HepG2 (cell line): ENCODE data around the gene TLCD3B. TPM values are rescaled to one million over a fixed set of nuclear protein-coding genes. Genes with fewer than 3 reads are reported as not detected.

ENCODE experiments used
- ATF1 ChIP-seq: IDR thresholded peaks from 2 replicates; pipeline ENCODE4 v1.6.1; 2016; ENCODE audit warnings: mild to moderate bottlenecking, control low read depth
- ERF ChIP-seq: IDR thresholded peaks from 2 replicates; pipeline ENCODE4 v1.6.1; 2018; ENCODE audit warnings: missing biosample characterization, missing genetic modification reagents
- FOSL2 ChIP-seq: sonication (generic); formaldehyde crosslinking; IDR thresholded peaks from 2 replicates; pipeline ENCODE4 v1.4.0; 2020; ENCODE audit warnings: missing genetic modification reagents
- GATAD1 ChIP-seq: IDR thresholded peaks from 2 replicates; pipeline ENCODE4 v1.6.1; 2016; ENCODE audit warnings: missing genetic modification reagents, missing compliant biosample characterization
- HOXA7 ChIP-seq: sonication (generic); formaldehyde crosslinking; IDR thresholded peaks from 2 replicates; pipeline ENCODE4 v1.8.1; 2022; ENCODE audit warnings: mild to moderate bottlenecking, missing genetic modification reagents, moderate library complexity
- KDM1A ChIP-seq: IDR thresholded peaks from 2 replicates; pipeline ENCODE4 v1.6.1; 2016; ENCODE audit warnings: missing compliant biosample characterization
- NFE2L2 ChIP-seq: fragments of 150-350 bp; IDR thresholded peaks from 2 replicates; pipeline ENCODE4 v1.6.1; 2014; ENCODE audit warnings: low read length
- NFKBIZ ChIP-seq: IDR thresholded peaks from 2 replicates; pipeline ENCODE4 v1.6.1; 2018; ENCODE audit warnings: missing genetic modification reagents, missing compliant biosample characterization
- SMYD3 ChIP-seq: sonication (generic); formaldehyde crosslinking; IDR thresholded peaks from 2 replicates; pipeline ENCODE4 v1.8.1; 2023; ENCODE audit warnings: mild to moderate bottlenecking, missing genetic modification reagents
- TARDBP ChIP-seq: sonication (generic); formaldehyde crosslinking; IDR thresholded peaks from 2 replicates; pipeline ENCODE4 v1.8.0; 2022; ENCODE audit warnings: mild to moderate bottlenecking, missing genetic modification reagents
- XBP1 ChIP-seq: sonication (generic); formaldehyde crosslinking; IDR thresholded peaks from 2 replicates; pipeline ENCODE4 v1.5.0; 2020; ENCODE audit warnings: missing genetic modification reagents
- ZMYM2 ChIP-seq: sonication (generic); formaldehyde crosslinking; IDR thresholded peaks from 2 replicates; pipeline ENCODE4 v1.8.0; 2022; ENCODE audit warnings: mild to moderate bottlenecking, missing genetic modification reagents
- ZNF256 ChIP-seq: sonication (generic); formaldehyde crosslinking; conservative IDR thresholded peaks from 2 replicates; pipeline ENCODE4 v1.4.0; 2020; ENCODE audit warnings: missing genetic modification reagents
- ZSCAN20 ChIP-seq: sonication (generic); formaldehyde crosslinking; IDR thresholded peaks from 2 replicates; pipeline ENCODE4 v1.4.0; 2020; ENCODE audit warnings: missing genetic modification reagents, mild to moderate bottlenecking, borderline replicate concordance
- polyA plus RNA-seq, 8 experiments: library from polyadenylated mRNA; depleted of rRNA in 3 of 8; stranded (reverse) in 7 of 8; unstranded in 1 of 8; fragments of >200 nt; fragmentation: Illumina TruSeq in 4 of 8; extraction: Trizol in 4 of 8; gene quantifications; 2 replicates each; pipeline versions ENCODE4 v1.2.1 to v1.2.3, GENCODE V29; 2011 to 2016; ENCODE audit warnings: low read depth in 4 of 8, missing spikeins in 1 of 8, mixed read lengths in 1 of 8; ENCODE audit not compliant: insufficient read depth in 1 of 8
- total RNA-seq, 5 experiments: library from RNA; depleted of rRNA; stranded (reverse); fragments of >200 nt; fragmentation: Illumina TruSeq; extraction: Trizol; gene quantifications; 2 replicates each; pipeline ENCODE4 v1.2.3, GENCODE V29; 2016; ENCODE audit warnings: low read depth in 1 of 5
- TF ChIP-seq, protein P1 (sequence below): sonication (generic); formaldehyde crosslinking; IDR thresholded peaks from 2 replicates; pipeline ENCODE4 v1.4.0; 2020; ENCODE audit warnings: mild to moderate bottlenecking, missing genetic modification reagents
- TF ChIP-seq, protein P2 (sequence below): sonication (generic); formaldehyde crosslinking; IDR thresholded peaks from 2 replicates; pipeline ENCODE4 v1.5.0; 2020; ENCODE audit warnings: missing genetic modification reagents, mild to moderate bottlenecking, borderline replicate concordance
- TF ChIP-seq, protein P3 (sequence below): sonication (generic); formaldehyde crosslinking; IDR thresholded peaks from 2 replicates; pipeline ENCODE4 v1.4.0; 2020; ENCODE audit warnings: mild to moderate bottlenecking, missing genetic modification reagents
- TF ChIP-seq, protein P4 (sequence below): sonication (generic); formaldehyde crosslinking; conservative IDR thresholded peaks from 2 replicates; pipeline ENCODE4 v1.4.0; 2020; ENCODE audit warnings: missing genetic modification reagents
- TF ChIP-seq, protein P5 (sequence below): sonication (generic); formaldehyde crosslinking; IDR thresholded peaks from 2 replicates; pipeline ENCODE4 v1.4.0; 2020; ENCODE audit warnings: missing genetic modification reagents

Gene TLCD3B
- total and polyA plus RNA-seq, 2 of the 13 experiments (the other 11 are each of a cell fraction or from before 2014, with no cell fraction given): not detected

DNA sequence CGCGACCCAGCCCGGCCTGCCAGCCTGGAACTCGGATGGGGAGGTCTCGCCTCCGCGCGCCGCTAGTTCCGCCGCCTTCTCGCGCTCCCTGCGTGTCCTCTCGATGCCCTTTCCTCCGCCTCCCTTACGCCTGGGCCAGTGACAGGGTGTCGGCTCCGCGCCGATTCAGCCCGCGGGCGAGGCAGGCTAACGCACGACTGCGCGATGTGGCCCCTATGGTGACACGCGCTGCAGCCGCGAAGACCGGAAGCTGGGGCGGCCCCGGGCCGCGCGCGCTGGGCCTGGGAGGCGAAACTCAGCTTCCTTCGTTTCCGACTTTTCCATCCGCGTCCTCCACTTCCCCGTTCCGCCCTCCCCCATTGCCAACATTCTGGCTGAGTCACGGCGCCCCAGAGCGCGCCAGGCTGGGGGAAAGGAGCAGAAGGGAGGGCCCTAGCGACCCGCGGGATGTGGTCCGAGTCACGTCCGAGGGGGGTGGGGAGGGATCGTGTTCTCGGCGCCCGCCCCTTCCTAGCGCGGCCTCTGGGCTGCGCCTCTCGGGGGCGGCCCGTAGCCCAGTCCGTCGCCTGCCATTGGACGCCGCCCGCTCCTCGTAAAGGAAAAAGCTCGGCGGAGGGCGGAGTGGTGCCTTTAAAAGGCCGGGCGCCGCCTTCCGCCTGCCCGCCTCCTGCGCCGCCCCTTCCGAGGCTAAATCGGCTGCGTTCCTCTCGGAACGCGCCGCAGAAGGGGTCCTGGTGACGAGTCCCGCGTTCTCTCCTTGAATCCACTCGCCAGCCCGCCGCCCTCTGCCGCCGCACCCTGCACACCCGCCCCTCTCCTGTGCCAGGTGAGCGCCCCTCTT, 34.3 kb upstream of the TLCD3B start, which contains the start of gene ALDOA (continued):
- TF ChIP-seq, protein P1, sequence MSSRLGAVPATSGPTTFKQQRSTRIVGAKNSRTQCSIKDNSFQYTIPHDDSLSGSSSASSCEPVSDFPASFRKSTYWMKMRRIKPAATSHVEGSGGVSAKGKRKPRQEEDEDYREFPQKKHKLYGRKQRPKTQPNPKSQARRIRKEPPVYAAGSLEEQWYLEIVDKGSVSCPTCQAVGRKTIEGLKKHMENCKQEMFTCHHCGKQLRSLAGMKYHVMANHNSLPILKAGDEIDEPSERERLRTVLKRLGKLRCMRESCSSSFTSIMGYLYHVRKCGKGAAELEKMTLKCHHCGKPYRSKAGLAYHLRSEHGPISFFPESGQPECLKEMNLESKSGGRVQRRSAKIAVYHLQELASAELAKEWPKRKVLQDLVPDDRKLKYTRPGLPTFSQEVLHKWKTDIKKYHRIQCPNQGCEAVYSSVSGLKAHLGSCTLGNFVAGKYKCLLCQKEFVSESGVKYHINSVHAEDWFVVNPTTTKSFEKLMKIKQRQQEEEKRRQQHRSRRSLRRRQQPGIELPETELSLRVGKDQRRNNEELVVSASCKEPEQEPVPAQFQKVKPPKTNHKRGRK (CRISPR knock-in tag): peak; percentile 89
- TF ChIP-seq TARDBP (peak; percentile 94), NFE2L2 (peak; percentile 91), KDM1A (no peak; the same call in 1 of the 2 replicates), ERF (peak; percentile 98), GATAD1 (peak; percentile 81), ZSCAN20 (CRISPR knock-in tag) (no peak; the same call in none of the 2 replicates), ATF1 (peak; percentile 61; the same call in 1 of the 2 replicates), ZNF256 (peak; percentile 80; the same call in 1 of the 2 replicates), ZMYM2 (CRISPR knock-in tag) (peak; percentile 22; the same call in 1 of the 2 replicates), NFKBIZ (CRISPR knock-in tag) (peak; percentile 57; the same call in 1 of the 2 replicates), SMYD3 (CRISPR knock-in tag) (peak; percentile 22; the same call in 1 of the 2 replicates), HOXA7 (CRISPR knock-in tag) (no peak; the same call in none of the 2 replicates), FOSL2 (CRISPR knock-in tag) (peak; percentile 93), XBP1 (CRISPR knock-in tag) (peak; percentile 31)
- TF ChIP-seq, protein P2, sequence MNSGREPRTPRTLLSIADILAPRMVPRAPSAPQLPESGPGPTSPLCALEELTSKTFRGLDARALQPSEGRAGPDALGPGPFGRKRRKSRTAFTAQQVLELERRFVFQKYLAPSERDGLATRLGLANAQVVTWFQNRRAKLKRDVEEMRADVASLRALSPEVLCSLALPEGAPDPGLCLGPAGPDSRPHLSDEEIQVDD (CRISPR knock-in tag): peak; percentile 97
- TF ChIP-seq, protein P3, sequence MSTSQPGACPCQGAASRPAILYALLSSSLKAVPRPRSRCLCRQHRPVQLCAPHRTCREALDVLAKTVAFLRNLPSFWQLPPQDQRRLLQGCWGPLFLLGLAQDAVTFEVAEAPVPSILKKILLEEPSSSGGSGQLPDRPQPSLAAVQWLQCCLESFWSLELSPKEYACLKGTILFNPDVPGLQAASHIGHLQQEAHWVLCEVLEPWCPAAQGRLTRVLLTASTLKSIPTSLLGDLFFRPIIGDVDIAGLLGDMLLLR (CRISPR knock-in tag): peak; percentile 82
- TF ChIP-seq, protein P4, sequence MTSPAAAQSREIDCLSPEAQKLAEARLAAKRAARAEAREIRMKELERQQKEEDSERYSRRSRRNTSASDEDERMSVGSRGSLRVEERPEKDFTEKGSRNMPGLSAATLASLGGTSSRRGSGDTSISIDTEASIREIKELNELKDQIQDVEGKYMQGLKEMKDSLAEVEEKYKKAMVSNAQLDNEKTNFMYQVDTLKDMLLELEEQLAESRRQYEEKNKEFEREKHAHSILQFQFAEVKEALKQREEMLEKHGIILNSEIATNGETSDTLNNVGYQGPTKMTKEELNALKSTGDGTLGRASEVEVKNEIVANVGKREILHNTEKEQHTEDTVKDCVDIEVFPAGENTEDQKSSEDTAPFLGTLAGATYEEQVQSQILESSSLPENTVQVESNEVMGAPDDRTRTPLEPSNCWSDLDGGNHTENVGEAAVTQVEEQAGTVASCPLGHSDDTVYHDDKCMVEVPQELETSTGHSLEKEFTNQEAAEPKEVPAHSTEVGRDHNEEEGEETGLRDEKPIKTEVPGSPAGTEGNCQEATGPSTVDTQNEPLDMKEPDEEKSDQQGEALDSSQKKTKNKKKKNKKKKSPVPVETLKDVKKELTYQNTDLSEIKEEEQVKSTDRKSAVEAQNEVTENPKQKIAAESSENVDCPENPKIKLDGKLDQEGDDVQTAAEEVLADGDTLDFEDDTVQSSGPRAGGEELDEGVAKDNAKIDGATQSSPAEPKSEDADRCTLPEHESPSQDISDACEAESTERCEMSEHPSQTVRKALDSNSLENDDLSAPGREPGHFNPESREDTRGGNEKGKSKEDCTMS (CRISPR knock-in tag): peak; percentile 58; the same call in 1 of the 2 replicates
- TF ChIP-seq, protein P5, sequence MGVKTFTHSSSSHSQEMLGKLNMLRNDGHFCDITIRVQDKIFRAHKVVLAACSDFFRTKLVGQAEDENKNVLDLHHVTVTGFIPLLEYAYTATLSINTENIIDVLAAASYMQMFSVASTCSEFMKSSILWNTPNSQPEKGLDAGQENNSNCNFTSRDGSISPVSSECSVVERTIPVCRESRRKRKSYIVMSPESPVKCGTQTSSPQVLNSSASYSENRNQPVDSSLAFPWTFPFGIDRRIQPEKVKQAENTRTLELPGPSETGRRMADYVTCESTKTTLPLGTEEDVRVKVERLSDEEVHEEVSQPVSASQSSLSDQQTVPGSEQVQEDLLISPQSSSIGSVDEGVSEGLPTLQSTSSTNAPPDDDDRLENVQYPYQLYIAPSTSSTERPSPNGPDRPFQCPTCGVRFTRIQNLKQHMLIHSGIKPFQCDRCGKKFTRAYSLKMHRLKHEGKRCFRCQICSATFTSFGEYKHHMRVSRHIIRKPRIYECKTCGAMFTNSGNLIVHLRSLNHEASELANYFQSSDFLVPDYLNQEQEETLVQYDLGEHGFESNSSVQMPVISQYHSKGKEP: 0 out of 2 replicates have a peak, but pooled peaks have one; percentile 72
